OCI-LY7 (cell line): Measurements from ENCODE around the gene RHOT2. TPM values are rescaled to one million over a fixed set of nuclear protein-coding genes. Genes with fewer than 3 reads are reported as not detected.

Source experiments
- Bru-seq: library from RNA; stranded (reverse); fragments of 400-500 nt; gene quantifications from one replicate; lab custom pipeline; 2021; lab: Mats Ljungman, UMichigan
- BruChase-seq, 2 experiments: library from RNA; stranded (reverse); fragments of 400-500 nt; gene quantifications; one replicate each; lab custom pipeline; 2021; lab: Mats Ljungman, UMichigan
- BruUV-seq: library from RNA; stranded (reverse); fragments of 400-500 nt; replicated peaks from 2 replicates; lab custom pipeline; 2021; lab: Mats Ljungman, UMichigan
- CTCF ChIA-PET: fragments of 300-600 bp; sonication (Branson Sonifier 250); formaldehyde crosslinking; loops from one replicate; lab custom pipeline; 2022; ENCODE audit warnings: antibody characterized with exemption; ENCODE audit not compliant: unreplicated experiment; lab: Charles Lee
- POLR2A ChIA-PET: fragments of 300-600 bp; sonication (Branson Sonifier 250); formaldehyde crosslinking; loops from one replicate; lab custom pipeline; 2022; ENCODE audit warnings: antibody characterized with exemption; lab: Charles Lee
- DNase-seq: peaks from one replicate; pipeline ENCODE4 v3.0.0-alpha.2; 2015; ENCODE audit warnings: low spot score
- H2AFZ ChIP-seq: fragments of 200-600 bp; sonication (generic), shearing (Covaris generic); 2 replicates; pipeline ENCODE4 v1.6.1; 2014; ENCODE audit warnings: mild to moderate bottlenecking, antibody characterized with exemption, low read length, moderate library complexity
- H3K27ac ChIP-seq: fragments of 200-600 bp; sonication (generic); 2 replicates; pipeline ENCODE4 v1.5.1; 2014; ENCODE audit warnings: mixed run types, low read depth, mild to moderate bottlenecking, moderate library complexity, low read length, inconsistent platforms; ENCODE audit not compliant: poor library complexity, severe bottlenecking
- H3K36me3 ChIP-seq: fragments of 200-600 bp; sonication (generic); 2 replicates; pipeline ENCODE4 v1.6.1; 2014; ENCODE audit warnings: mild to moderate bottlenecking, antibody characterized with exemption, low read length, moderate library complexity, mixed read lengths; ENCODE audit not compliant: insufficient read depth
- H3K4me1 ChIP-seq: fragments of 200-600 bp; sonication (generic); 2 replicates; pipeline ENCODE4 v1.5.1; 2014; ENCODE audit warnings: mild to moderate bottlenecking, low read length; ENCODE audit not compliant: insufficient read depth, poor library complexity, severe bottlenecking
- H3K4me2 ChIP-seq: fragments of 200-600 bp; sonication (generic); 2 replicates; pipeline ENCODE4 v1.6.1; 2014; ENCODE audit warnings: mild to moderate bottlenecking, low read length
- H3K4me3 ChIP-seq: fragments of 200-600 bp; sonication (generic); 2 replicates; pipeline ENCODE4 v1.5.1; 2014; ENCODE audit warnings: mild to moderate bottlenecking, low read depth, low read length; ENCODE audit not compliant: poor library complexity, severe bottlenecking
- H3K79me2 ChIP-seq: fragments of 200-600 bp; sonication (generic); 2 replicates; pipeline ENCODE4 v1.6.1; 2016; ENCODE audit warnings: low read depth, mild to moderate bottlenecking, low read length, moderate library complexity, mixed read lengths; ENCODE audit not compliant: insufficient read depth
- H3K9me2 ChIP-seq: fragments of 200-600 bp; sonication (generic); 2 replicates; pipeline ENCODE4 v1.6.1; 2016; ENCODE audit warnings: mild to moderate bottlenecking, low read length, mixed read lengths; ENCODE audit not compliant: insufficient read depth
- H3K9me3 ChIP-seq: fragments of 200-600 bp; sonication (generic); 2 replicates; pipeline ENCODE4 v1.6.1; 2014; ENCODE audit warnings: mild to moderate bottlenecking, mixed run types, low read length, mixed read lengths
- H4K20me1 ChIP-seq: fragments of 200-600 bp; sonication (generic); 2 replicates; pipeline ENCODE4 v1.6.1; 2014; ENCODE audit warnings: mild to moderate bottlenecking, antibody characterized with exemption, low read length, moderate library complexity, mixed read lengths; ENCODE audit not compliant: insufficient read depth
- CTCF ChIP-seq: fragments of 200-600 bp; sonication (generic); conservative IDR thresholded peaks from 2 replicates; pipeline ENCODE4 v1.5.1; 2014; ENCODE audit warnings: mild to moderate bottlenecking, antibody characterized with exemption, low read length, moderate library complexity, mixed read lengths
- EZH2phosphoT487 ChIP-seq: fragments of 200-600 bp; sonication (generic); IDR thresholded peaks from 2 replicates; pipeline ENCODE4 v1.6.1; 2018; ENCODE audit warnings: low read depth, borderline replicate concordance, mild to moderate bottlenecking, mixed run types, antibody characterized with exemption, low read length, moderate library complexity, mixed read lengths
- intact Hi-C: fragments of 100-400 bp; cut with micrococcal nuclease; formaldehyde crosslinking; loops from one replicate; pipeline ENCODE4 v1.10.0; 2022; ENCODE audit not compliant: unreplicated experiment
- long read RNA-seq: library from polyadenylated mRNA; stranded (forward); transcript quantifications from one replicate; pipeline ENCODE4 v2.0.0, GENCODE V29; 2022
- total RNA-seq, 2 experiments: library from RNA; depleted of rRNA in 1 of 2; stranded (reverse); fragments of >200 nt in 1 of 2; shearing (Covaris generic) in 1 of 2; gene quantifications; 2 replicates each; pipeline ENCODE4 v1.2.3, GENCODE V29; 2014 to 2022

Gene RHOT2
- total RNA-seq (2014; rRNA removed; shearing (Covaris generic)) (129 and 136 TPM in 2 replicates), total RNA-seq (2022) (129 and 133 TPM in 2 replicates), Bru-seq, nascent RNA (percentile 56 among the genes with signal in this experiment), BruChase-seq, experiment 1, labeled RNA remaining after a 6-hour chase (percentile 77 among the genes with signal in this experiment), BruChase-seq, experiment 2, labeled RNA remaining after a 2-hour chase (percentile 75 among the genes with signal in this experiment)
- long read RNA-seq, transcript RHOT2-201 (19 exons, 2,539 nt): major isoform, 24 of 163 reads
- long read RNA-seq, partial matches to known transcripts: 18 of 163 reads
- long read RNA-seq, other reads (novel, unspliced or antisense): 121 of 163 reads

- DNase-seq: peak; percentile 94
- H4K20me1 ChIP-seq: no peaks in the 10 kb centered on the region
- peak within 1 kb of the TSS; percentile 88 for H3K4me2 ChIP-seq
- no peaks in the 10 kb centered on the region for H3K9me3 ChIP-seq
- H3K36me3 ChIP-seq: peaks cover 33% of the 10 kb centered on the region
- H3K4me3 ChIP-seq: peak within 1 kb of the TSS; percentile 99
- ChIA-PET CTCF (no interaction called here), POLR2A (no interaction called here)
- intact Hi-C loops: loop anchor here (1.0 to 2.0 kb wide), 3 partner anchors 11 to 32 kb away; partner anchors contain the start of genes METTL26 and WDR90
- peaks cover 12% of the 10 kb centered on the region; the same call in 1 of the 2 replicates for H3K79me2 ChIP-seq
- no TSS peak for BruUV-seq
- H3K4me1 ChIP-seq: peaks cover 14% of the 10 kb centered on the region
- no peak for TF ChIP-seq EZH2phosphoT487
- TF ChIP-seq CTCF: peak; percentile 94
- no peaks in the 10 kb centered on the region for H3K9me2 ChIP-seq
- peak within 1 kb of the TSS; percentile 55; the same call in 1 of the 2 replicates for H2AFZ ChIP-seq
- H3K27ac ChIP-seq: peak within 1 kb of the TSS; percentile 52
Observed at GRCh38 chr16:667780-668518, at the start of gene RHOT2. RHOT2 (plus strand) TSS chr16:668132; CDS start chr16:668200, 68 bp downstream.

GRCh38 chr16:619476-620100 lies 48.3 kb upstream of the RHOT2 start:
- no TSS peak for BruUV-seq
- no peak overlapping the region for H3K27ac ChIP-seq

More at GRCh38 chr16:619476-620100, 48.3 kb upstream of the RHOT2 start:
- H3K4me2 ChIP-seq: no peak overlapping the region
- H3K4me3 ChIP-seq: no peak overlapping the region
- intact Hi-C loops: no loop called here
- no peaks in the 10 kb centered on the region for H3K4me1 ChIP-seq
- TF ChIP-seq EZH2phosphoT487 (no peak), CTCF (no peak)
- ChIA-PET CTCF (no interaction called here), POLR2A (no interaction called here)
- no peaks in the 10 kb centered on the region for H3K36me3 ChIP-seq
- no peaks in the 10 kb centered on the region for H4K20me1 ChIP-seq
- no peak overlapping the region for H2AFZ ChIP-seq
- H3K79me2 ChIP-seq: no peaks in the 10 kb centered on the region
- no peaks in the 10 kb centered on the region for H3K9me2 ChIP-seq
- DNase-seq: no peak
- no peaks in the 10 kb centered on the region for H3K9me3 ChIP-seq
